GM18511 (cell line): ENCODE results near the gene MAGEA11.
"Not testable (repeated sequence)": the region's sequence is repeated elsewhere in the genome, so short reads cannot be mapped to it uniquely, and the experiment has no call there.

ENCODE experiments used
- ATAC-seq: cut with Tn5 transposase; IDR thresholded peaks from one replicate; pipeline ENCODE4 v1.9.1; 2021; ENCODE audit warnings: mild to moderate bottlenecking, moderate library complexity; ENCODE audit not compliant: unreplicated experiment

The MAGEA11 gene

GRCh38 chrX:149716632-149717031 is 4.8 kb downstream of the MAGEA11 start:
- ATAC-seq: no peak

- no peak for ATAC-seq
These were observed 5.9 kb downstream of the MAGEA11 start for GRCh38 chrX:149717803-149718202.

DNA sequence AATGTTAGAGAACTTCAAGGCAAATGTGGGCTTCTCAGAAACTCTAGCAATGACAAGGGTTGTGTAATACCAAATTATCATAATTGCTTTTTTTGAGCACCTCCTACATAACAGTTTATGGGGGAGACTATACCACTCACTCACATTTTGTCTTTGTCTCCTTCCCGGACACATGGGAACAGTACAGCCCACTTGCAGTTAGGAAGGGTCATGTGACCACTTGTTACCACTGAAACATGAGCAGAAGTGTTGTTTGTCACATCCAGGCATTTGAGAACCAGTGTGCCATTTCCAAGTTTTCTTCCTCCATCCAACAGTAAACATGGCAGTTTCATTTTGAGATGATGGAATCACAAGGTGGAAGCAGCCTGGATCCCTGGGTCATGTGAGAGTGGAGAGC is 6.9 kb downstream of the MAGEA11 start:
- ATAC-seq: no peak

DNA sequence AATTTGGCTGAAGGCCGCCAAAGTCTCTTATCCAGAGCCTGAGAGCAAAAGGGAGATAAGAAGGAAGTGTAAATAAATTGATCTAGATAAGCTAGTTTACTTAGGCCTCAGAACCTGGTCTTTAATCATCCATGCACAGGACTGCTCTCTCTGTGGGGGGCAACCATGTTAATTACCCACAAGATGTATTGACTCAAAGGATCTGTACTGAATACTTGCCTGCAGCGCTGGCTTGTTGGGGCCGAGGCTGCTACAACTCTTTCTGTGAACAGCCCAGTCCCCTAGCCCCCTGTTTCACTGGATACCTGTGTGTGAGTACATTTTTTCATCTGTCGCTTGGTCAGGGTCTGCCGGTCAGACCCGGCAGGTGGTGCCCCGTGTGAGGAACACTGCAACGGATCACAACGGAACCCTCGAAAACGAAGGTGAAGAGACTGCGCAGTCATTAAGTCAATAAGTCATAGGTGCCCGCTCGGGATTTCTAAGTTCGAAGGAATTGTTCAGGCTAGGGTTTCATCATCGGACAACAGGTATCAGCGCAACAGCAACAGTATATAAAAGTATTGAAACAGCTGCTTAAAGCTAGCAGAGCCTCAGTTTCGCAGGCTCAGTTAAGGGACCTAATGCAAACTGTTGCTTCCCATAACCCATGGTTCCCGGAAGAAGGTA is 8.3 kb downstream of the MAGEA11 start:
- ATAC-seq: no peak

- ATAC-seq: not testable (repeated sequence)
These were observed 9.4 kb downstream of the MAGEA11 start for GRCh38 chrX:149721241-149721640.

DNA sequence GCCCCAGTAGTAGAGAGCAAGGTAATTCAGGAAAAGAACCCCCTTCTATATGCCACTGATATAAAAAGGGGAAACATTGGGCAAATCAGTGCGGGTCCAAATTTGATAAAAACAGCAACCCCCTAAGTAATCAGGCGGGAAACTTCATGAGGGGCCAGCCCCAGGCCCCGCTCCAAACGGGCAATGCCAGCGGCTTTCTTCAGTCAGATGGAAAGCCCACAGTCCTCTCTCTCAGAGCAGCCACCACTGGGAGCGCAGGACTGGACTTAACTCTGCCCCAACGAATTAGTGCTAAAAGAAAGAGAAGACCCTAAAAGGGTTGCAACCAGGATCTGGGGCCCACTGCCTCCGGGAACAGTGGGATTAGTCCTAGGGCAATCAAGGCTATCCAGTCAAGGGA is 9.9 kb downstream of the MAGEA11 start:
- no peak for ATAC-seq

DNA sequence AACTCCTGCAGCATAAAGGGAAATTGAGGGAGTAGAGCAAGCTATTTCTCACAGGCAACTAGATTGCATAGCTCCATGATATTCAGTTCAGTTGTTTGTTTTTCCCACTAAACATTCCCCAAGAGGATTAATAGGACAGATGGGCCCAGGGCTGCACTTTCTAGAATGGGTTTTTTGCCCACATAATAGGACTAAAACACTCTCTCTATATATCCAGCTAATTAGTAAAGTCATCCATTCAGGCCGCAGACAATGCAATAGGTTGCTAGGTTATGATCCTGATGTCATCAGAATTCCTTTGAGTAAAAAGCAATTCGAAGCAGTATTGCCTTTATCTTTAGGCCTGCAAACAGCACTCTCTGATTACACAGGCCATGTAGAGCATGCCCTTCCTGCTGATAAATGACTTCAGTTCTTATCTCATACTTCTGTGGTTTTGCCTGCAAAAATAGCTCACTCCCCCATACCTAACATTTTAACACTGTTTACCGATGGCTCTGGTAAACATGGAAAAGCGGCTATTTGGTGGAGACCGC is 11.8 kb downstream of the MAGEA11 start:
- not testable (repeated sequence) for ATAC-seq

DNA sequence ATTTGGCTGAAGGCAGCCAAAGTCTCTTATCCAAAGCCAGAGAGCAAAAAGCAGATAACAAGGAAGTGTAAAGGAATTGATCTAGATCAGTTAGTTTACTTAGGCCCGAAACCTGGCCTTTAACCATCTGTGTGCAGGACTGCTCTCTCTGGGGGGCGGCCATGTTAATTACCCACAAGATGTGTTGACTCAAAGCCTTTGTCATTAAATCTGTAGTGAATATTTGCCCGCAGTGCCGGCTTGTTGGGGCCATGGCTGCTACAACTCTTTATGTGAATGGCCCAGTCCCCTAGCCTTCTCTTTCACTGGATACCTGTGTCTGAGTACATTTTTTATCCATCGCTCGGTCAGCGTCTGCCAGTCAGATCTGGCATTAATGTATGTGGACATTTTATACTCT is 15.4 kb downstream of the MAGEA11 start:
- ATAC-seq: not testable (repeated sequence)

GRCh38 chrX:149742269-149742668 is 30.4 kb downstream of the MAGEA11 start:
- not testable (repeated sequence) for ATAC-seq

DNA sequence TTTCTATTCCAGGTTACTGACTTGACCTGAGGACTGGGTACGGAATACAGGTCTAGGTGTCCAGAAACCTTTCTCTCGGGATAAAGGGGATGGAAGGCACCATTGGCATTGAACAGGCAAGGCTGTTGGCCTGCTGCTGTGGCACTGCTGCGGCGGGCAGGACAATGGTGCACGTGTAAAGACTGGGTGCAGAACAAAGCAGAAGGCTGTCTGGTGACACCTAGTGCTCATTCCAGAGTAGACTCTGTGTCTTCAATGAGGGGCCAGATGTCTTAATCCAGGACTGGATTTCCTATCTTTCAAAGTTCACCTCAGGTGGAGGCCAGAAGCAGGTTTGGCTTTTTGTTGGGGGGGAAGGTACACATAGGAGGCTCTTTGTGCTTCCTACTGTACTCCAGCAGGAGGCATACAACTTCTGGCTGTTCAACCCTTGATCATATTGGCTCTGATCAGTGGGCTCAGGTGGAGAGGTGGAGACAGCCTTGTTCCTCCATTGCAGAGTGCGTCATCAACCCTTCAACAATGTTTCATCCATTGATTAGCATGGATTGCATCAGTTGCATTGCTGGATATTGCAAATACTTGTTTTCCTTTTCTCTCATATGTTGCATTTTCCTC is 34.6 kb downstream of the MAGEA11 start:
- ATAC-seq: not testable (repeated sequence)

- ATAC-seq: no peak
These were observed 45.6 kb downstream of the MAGEA11 start for GRCh38 chrX:149757206-149758067.

DNA sequence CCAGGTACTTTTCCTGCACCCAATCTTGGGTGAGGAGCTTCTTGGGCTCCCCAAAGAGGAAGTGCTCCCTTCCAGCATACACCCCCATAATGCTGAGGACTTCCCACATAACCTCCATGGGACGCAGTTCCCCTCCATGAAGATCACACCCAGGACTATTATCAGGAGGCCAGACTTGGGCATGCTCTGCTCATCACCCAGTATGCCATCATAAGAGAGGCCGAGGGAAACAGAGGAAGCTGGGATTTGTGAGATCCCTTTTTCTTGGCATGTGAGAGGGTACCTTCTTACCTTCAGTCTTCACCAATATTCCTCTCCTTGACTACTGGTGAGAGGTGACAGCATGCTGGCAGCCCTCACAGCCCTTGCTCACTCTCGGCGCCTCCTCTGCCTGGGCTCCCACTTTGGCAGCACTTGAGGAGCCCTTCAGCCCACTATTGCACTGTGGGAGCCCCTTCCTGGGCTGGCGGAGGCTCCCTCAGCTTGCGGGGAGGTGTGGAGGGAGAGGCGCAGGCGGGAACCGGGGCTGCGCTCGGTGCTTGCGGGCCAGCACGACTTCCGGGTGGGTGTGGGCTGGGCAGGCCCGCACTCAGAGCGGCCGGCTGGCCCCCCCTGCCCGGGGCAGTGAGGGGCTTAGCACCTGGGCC is 46.3 kb downstream of the MAGEA11 start:
- no peak for ATAC-seq

DNA sequence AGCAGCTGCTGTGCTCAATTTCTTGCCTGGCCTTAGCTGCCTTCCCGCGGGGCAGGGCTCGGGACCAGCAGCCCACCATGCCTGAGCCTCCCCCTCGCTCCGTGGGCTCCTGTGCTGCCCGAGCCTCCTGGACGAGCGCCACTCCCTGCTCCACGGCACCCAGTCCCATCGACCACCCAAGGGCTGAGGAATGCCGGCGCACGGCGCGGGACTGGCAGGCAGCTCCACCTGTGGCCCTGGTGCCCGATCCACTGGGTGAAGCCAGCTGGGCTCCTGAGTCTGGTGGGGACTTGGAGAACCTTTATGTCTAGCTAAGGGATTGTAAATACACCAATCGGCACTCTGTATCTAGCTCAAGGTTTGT is 46.8 kb downstream of the MAGEA11 start:
- not testable (repeated sequence) for ATAC-seq

DNA sequence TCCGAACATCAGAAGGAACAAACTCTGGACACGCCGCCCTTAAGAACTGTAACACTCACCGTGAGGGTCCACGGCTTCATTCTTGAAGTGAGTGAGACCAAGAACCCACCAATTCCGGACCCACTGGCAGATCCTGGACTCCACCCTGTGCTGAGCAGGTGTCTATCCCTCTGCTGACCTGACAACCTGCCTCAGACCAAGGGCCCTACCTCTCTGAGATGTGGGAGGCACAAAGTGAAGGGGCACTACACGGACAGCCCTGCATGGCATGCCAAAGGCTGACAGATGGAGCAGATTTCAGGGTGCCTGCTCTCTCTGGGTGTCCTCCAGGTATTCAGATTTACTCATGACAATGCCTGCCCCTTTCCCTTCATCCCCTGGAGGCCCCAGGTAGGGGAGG is 48.0 kb downstream of the MAGEA11 start:
- ATAC-seq: no peak

DNA sequence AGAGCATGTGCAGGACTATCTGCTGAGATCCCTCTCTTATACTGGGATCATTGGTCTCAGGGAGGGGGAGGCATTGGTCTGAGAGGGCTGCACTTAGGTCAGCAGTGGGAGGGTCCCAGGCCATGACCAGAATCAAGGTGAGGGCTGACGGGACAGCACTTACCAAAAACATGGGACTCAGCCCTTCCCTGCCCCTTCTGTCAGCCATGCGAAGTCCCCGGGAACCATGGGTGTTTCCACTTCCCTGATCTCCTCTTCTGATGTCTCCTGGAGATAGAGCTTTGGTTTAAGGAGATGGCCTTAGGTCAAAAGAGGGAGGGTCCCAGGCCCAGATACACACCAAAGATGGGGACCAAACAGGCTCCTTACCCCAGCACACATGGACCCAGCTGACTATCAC is 49.1 kb downstream of the MAGEA11 start:
- ATAC-seq: no peak

- ATAC-seq: not testable (repeated sequence)
These were observed 50.2 kb downstream of the MAGEA11 start for GRCh38 chrX:149761858-149762674.

GRCh38 chrX:149762696-149763614 is 51.1 kb downstream of the MAGEA11 start:
- no peak for ATAC-seq
